Kidney (tissue), 14 donors: ENCODE results near the gene NPSR1. TPM values are rescaled to one million over a fixed set of nuclear protein-coding genes. Genes with fewer than 3 reads are reported as not detected.

Experiments
- DNase-seq, 5 donors: peaks; one replicate each; pipeline ENCODE4 v3.0.0-alpha.2; 2013 to 2020
- FAIRE-seq: peaks from 2 replicates; lab custom pipeline; 2012; peaks lifted over from hg19 to GRCh38; lab: Jason Lieb, UNC
- H3K27ac ChIP-seq, 2 donors: one replicate each; pipeline ENCODE4 v1.7.0; 2013; ENCODE audit warnings: low read depth in 2 of 2, low read length in 2 of 2, inconsistent platforms in 1 of 2
- H3K27me3 ChIP-seq: one replicate; pipeline ENCODE4 v1.7.1; 2013; ENCODE audit warnings: low read length, inconsistent platforms; ENCODE audit not compliant: control insufficient read depth, insufficient read depth
- H3K36me3 ChIP-seq, 3 donors: one replicate each; pipeline versions ENCODE4 v1.7.0 to v1.7.1; 2013; ENCODE audit warnings: low read length in 3 of 3, control low read depth in 1 of 3, inconsistent platforms in 1 of 3; ENCODE audit not compliant: insufficient read depth in 3 of 3, control insufficient read depth in 2 of 3
- H3K4me1 ChIP-seq, 3 donors: one replicate each; pipeline versions ENCODE4 v1.7.0 to v1.7.1; 2013; ENCODE audit warnings: low read length in 3 of 3, inconsistent platforms in 1 of 3, low read depth in 1 of 3; ENCODE audit not compliant: control insufficient read depth in 2 of 3, insufficient read depth in 2 of 3
- H3K4me3 ChIP-seq, 3 donors: one replicate each; pipeline versions ENCODE4 v1.7.0 to v1.8.1; 2013; ENCODE audit warnings: low read length in 3 of 3, control low read depth in 1 of 3, inconsistent platforms in 1 of 3
- H3K9ac ChIP-seq, 3 donors: one replicate each; pipeline versions ENCODE4 v1.7.0 to v1.7.1; 2013; ENCODE audit warnings: low read length in 3 of 3, control low read depth in 1 of 3, inconsistent platforms in 1 of 3
- H3K9me3 ChIP-seq, 3 donors: one replicate each; pipeline versions ENCODE4 v1.7.0 to v1.7.1; 2013; ENCODE audit warnings: low read length in 3 of 3, control low read depth in 1 of 3, inconsistent platforms in 1 of 3; ENCODE audit not compliant: control insufficient read depth in 2 of 3, insufficient read depth in 1 of 3
- CTCF ChIP-seq: IDR thresholded peaks from 3 replicates; pipeline ENCODE4 v1.5.1; 2012; ENCODE audit warnings: mild to moderate bottlenecking, moderate library complexity, borderline replicate concordance; ENCODE audit not compliant: insufficient read depth; ENCODE audit errors: extremely low read depth
- intact Hi-C: fragments of 100-400 bp; cut with DNase I; formaldehyde crosslinking; loops from one replicate; pipeline ENCODE4 v1.11.1; 2022
- polyA plus RNA-seq: library from polyadenylated mRNA; stranded (reverse); fragments of 350-450 nt; fragmentation: Illumina TruSeq; extraction: RNeasy Lipid Tissue Mini Kit (QIAGEN cat#74804); gene quantifications from one replicate; pipeline ENCODE4 v1.2.3, GENCODE V29; 2014; ENCODE audit warnings: low read depth, low replicate concordance; ENCODE audit not compliant: insufficient read depth
- total RNA-seq: library from RNA; stranded (reverse); fragmentation: NEBNext Ultra II Directional; extraction: Animal tissue kit (Norgen Biotek cat#: 25700); gene quantifications from one replicate; pipeline ENCODE4 v1.2.1, GENCODE V29; 2021
- donor health status: control.
- donor health status: control.
- donor health status: control.
- donor health status: control.
- donor health status: control.
- donor health status: DM: yes; HTN: yes; CAD: no.
- donor health status: Normal renal cell carcinoma (clear cell type).

NPSR1 gene
- total and polyA plus RNA-seq, 2 donors from 2014 or later: not detected

GRCh38 chr7:34727464-34727995, 69.5 kb downstream of the NPSR1 start:
- H3K9me3 ChIP-seq: no peaks in the 10 kb centered on the region
- no peak overlapping the region for H3K27ac ChIP-seq
- FAIRE-seq (no peak), DNase-seq (no peak)
- H3K36me3 ChIP-seq: no peaks in the 10 kb centered on the region
- no peak overlapping the region for H3K9ac ChIP-seq
- no peak overlapping the region for H3K4me3 ChIP-seq
- no peak for TF ChIP-seq CTCF
- no peaks in the 10 kb centered on the region for H3K4me1 ChIP-seq
- H3K27me3 ChIP-seq: no peaks in the 10 kb centered on the region
- intact Hi-C loops: no loop called here

GRCh38 chr7:34728156-34728555, 70.1 kb downstream of the NPSR1 start:
- no peaks in the 10 kb centered on the region for H3K27me3 ChIP-seq
- H3K4me3 ChIP-seq: no peak overlapping the region
- H3K4me1 ChIP-seq: no peaks in the 10 kb centered on the region
- H3K36me3 ChIP-seq: no peaks in the 10 kb centered on the region
- intact Hi-C loops: no loop called here
- DNase-seq: no peak
- H3K9ac ChIP-seq: no peak overlapping the region
- no peak overlapping the region for H3K27ac ChIP-seq
- no peak for FAIRE-seq
- no peaks in the 10 kb centered on the region for H3K9me3 ChIP-seq
- TF ChIP-seq CTCF: no peak

GRCh38 chr7:34734771-34735170, 76.8 kb downstream of the NPSR1 start:
- Histone ChIP-seq H3K4me3 (no peak overlapping the region), H3K36me3 (no peaks in the 10 kb centered on the region), H3K4me1 (no peaks in the 10 kb centered on the region), H3K27me3 (no peaks in the 10 kb centered on the region), H3K9ac (no peak overlapping the region), H3K9me3 (no peaks in the 10 kb centered on the region), H3K27ac (no peak overlapping the region)
- DNase-seq (no peak), FAIRE-seq (no peak)
- intact Hi-C loops: no loop called here
- TF ChIP-seq CTCF: no peak

- Histone ChIP-seq H3K4me3 (no peak overlapping the region), H3K27me3 (no peaks in the 10 kb centered on the region), H3K4me1 (no peaks in the 10 kb centered on the region), H3K9me3 (no peaks in the 10 kb centered on the region), H3K27ac (no peak overlapping the region), H3K36me3 (no peaks in the 10 kb centered on the region), H3K9ac (no peak overlapping the region)
- FAIRE-seq (no peak), DNase-seq (no peak)
- TF ChIP-seq CTCF: no peak
- intact Hi-C loops: no loop called here
These were observed 77.5 kb downstream of the NPSR1 start for GRCh38 chr7:34735526-34735925.
